ENCODE results near the gene MYO15B.
A peak's percentile ranks its signal among the peaks of the same experiment; 100 is the strongest.

MYO15B gene

DNA sequence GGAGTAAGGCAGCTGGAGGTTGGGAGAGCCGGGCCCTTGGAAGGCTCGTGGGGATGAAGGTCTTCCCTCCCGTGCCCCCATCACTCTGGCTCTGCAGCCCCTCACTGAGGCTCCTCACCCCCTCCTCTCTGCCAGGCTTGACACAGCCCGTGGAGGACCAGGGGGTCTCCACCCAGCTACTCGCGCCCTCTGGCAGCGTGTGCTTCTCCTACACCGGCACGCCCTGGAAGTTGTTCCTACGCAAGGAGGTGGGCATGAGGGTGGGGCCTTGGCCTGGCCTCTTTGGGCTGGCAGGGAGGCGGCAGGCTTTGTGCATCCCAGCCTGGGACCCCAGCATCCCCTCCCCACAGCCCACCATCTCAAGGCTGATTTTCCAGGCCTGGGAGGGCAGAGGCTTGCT, 30.1 kb downstream of the MYO15B start:
- no peak for DNase-seq (ENCODE audit: low read depth)
- TF ChIP-seq, protein P1, sequence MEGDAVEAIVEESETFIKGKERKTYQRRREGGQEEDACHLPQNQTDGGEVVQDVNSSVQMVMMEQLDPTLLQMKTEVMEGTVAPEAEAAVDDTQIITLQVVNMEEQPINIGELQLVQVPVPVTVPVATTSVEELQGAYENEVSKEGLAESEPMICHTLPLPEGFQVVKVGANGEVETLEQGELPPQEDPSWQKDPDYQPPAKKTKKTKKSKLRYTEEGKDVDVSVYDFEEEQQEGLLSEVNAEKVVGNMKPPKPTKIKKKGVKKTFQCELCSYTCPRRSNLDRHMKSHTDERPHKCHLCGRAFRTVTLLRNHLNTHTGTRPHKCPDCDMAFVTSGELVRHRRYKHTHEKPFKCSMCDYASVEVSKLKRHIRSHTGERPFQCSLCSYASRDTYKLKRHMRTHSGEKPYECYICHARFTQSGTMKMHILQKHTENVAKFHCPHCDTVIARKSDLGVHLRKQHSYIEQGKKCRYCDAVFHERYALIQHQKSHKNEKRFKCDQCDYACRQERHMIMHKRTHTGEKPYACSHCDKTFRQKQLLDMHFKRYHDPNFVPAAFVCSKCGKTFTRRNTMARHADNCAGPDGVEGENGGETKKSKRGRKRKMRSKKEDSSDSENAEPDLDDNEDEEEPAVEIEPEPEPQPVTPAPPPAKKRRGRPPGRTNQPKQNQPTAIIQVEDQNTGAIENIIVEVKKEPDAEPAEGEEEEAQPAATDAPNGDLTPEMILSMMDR (IDR thresholded peaks at IDR 0.05; ENCODE audit: insufficient read depth, low read depth, low read length, missing control alignments) = no peak
- no peak overlapping the region for H3K4me3 ChIP-seq (ENCODE audit: low read depth, low read length)

DNA sequence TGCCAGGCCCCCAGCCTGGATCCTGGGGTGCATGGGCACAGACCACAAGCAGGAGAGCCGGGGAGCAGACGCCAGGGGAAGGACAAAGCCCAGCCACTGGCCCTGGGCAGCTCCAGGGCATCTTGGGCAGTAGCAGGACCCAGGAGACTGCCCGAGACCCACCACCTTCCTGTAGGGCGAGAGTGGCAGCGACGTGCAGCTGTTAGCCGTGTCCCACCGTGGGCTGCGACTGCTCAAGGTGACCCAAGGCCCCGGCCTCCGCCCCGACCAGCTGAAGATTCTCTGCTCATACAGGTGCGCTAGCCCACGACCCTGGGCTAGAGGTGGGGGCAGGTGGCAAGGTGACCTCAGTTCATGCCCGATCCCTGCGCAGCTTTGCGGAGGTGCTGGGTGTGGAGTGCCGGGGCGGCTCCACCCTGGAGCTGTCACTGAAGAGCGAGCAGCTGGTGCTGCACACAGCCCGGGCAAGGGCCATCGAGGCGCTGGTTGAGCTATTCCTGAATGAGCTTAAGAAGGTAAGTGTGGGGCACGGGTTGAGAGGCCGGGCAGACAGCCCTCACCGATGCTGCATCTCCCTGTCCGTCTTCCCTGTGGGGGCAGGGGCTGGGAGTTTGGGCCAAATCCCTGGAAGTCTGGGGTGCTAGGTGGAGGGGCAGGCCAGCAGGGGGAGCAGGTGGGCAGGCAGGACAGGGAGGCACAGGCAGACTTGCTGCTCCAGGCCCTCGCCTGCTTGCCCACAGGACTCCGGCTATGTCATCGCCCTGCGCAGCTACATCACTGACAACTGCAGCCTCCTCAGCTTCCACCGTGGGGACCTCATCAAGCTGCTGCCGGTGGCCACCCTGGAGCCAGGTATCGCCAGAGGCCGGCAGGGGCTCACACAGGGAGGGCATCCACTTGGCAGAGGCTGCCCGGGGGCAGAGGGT, 32.2 kb downstream of the MYO15B start:
- DNase-seq (ENCODE audit: low read depth) = peak; percentile 34
- H3K4me3 ChIP-seq (ENCODE audit: low read depth, low read length) = no peak overlapping the region
- TF ChIP-seq, protein P1 (IDR thresholded peaks at IDR 0.05; ENCODE audit: insufficient read depth, low read depth, low read length, missing control alignments) = peak; percentile 60

DNA sequence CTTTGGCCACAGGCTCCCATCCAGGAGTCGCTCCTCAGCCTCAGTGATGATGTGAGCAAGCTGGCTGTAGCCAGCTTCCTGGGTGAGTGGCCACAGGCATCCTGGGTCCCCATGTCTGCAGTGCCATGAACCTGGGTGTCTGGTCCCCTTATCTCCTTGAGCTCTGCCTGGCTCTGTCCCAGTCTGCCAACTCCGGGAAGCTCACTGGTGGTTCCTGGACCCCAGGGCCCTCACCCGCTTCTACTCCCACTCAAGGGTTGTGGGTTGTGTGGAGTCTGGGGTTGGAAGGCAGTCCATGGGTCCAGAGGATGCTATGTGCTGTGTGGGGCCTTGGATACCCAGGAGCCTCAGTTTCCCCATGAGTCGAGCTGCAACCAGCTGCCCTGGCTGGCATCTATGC, 33.9 kb downstream of the MYO15B start:
- TF ChIP-seq, protein P1 (IDR thresholded peaks at IDR 0.05; ENCODE audit: insufficient read depth, low read depth, low read length, missing control alignments) = no peak
- no peak overlapping the region for H3K4me3 ChIP-seq (ENCODE audit: low read depth, low read length)

DNA sequence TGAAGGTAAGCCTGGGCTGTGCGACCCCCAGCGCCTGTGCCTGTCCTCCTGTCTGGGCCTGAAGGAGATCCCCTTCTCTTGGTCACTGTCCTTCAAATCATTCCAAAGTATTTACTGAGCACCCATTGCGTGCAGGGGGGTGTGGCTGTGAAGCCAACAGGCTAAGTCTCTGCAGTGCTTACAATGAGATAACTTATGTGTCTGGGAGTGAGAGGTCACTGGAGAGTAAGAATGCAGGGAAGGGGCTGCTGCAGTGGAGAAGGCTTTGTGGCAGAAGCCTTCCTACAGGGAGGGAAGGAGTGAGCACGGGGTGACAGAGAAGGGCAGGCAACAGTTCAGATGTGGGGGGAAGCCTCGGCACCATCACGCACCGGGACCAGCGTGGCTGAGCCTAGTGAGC, 34.5 kb downstream of the MYO15B start:
- no peak for DNase-seq (ENCODE audit: low read depth)
- no peak overlapping the region for H3K4me3 ChIP-seq (ENCODE audit: low read depth, low read length)
- TF ChIP-seq, protein P1 (IDR thresholded peaks at IDR 0.05; ENCODE audit: insufficient read depth, low read depth, low read length, missing control alignments) = no peak

More for the DNA sequence above, 33.9 kb downstream of the MYO15B start:
- DNase-seq (ENCODE audit: low read depth) = no peak

DNA sequence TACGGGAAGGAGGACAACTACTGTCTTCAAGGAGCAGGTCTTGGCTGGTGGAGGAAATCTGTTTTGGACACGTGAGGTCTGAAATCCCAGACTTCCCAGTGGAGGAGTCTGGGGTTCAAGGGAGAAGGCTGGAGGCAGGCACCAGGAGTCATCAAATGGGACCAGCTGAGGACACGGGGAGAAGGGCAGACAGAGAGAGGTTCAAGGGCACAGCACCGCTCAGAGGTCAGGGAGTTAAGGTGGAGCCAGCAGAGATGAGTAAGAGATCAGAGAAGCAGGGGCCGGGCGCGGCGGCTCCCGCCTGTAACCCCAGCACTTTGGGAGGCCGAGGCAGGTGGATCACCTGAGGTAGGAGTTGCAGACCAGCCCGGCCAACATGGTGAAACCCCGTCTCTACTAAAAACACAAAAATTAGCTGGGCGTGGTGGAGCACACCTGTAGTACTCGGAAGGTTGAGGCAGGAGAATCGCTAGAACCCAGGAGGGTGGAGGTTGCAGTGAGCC, 35.2 kb downstream of the MYO15B start:
- no peak for DNase-seq (ENCODE audit: low read depth)
- TF ChIP-seq, protein P1 (IDR thresholded peaks at IDR 0.05; ENCODE audit: insufficient read depth, low read depth, low read length, missing control alignments) = no peak
- no peak overlapping the region for H3K4me3 ChIP-seq (ENCODE audit: low read depth, low read length)

DNA sequence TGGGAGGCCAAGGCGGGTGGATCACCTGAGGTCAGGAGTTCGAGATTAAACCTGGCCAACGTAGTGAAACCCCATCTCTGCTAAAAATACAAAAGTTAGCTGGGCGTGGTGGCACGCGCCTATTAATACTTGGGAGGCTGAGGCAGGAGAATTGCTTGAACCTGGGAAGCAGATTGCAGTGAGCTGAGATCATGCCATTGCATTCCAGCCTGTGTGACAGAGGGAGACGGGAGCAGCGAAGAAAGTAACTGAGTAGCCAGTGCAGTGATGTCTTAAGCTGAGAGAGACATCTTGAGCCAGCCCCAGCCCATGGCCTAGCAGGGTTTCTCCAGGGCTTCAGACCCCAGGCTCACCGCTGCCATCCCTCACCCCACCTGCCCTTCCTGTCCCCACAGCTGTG, 35.8 kb downstream of the MYO15B start:
- H3K4me3 ChIP-seq (ENCODE audit: low read depth, low read length) = no peak overlapping the region
- TF ChIP-seq, protein P1 (IDR thresholded peaks at IDR 0.05; ENCODE audit: insufficient read depth, low read depth, low read length, missing control alignments) = no peak
- no peak for DNase-seq (ENCODE audit: low read depth)
